Measurements from ENCODE around the gene SLC6A5. TPM values are rescaled to one million over a fixed set of nuclear protein-coding genes. Genes with fewer than 3 reads are reported as not detected.

The SLC6A5 gene
- total RNA-seq, 1 experiment from 2014 or later, result not detected

- ChIA-PET CTCF (interaction anchor here (0.6 to 0.9 kb wide), 4 partner anchors 155 to 1543 kb away, joined by 3 to 6 read pairs (median 3); no protein-coding TSS in a partner anchor), POLR2A (no interaction called here)
- H3K4me3 ChIP-seq (ENCODE audit: low read depth in 2 of 2, low read length in 2 of 2), result peak overlapping the region; percentile 18 to 44; a peak in 3 of 4 replicates
- H3K27ac ChIP-seq (ENCODE audit: low read length), result no peak overlapping the region
- TF ChIP-seq REST (IDR thresholded peaks at IDR 0.05; ENCODE audit: insufficient read depth in 1 of 2, low read depth in 2 of 2, low read length in 1 of 2) (no peak), TCF7L2 (IDR thresholded peaks at IDR 0.05; ENCODE audit: low read depth, low read length) (no peak), CTCF (IDR thresholded peaks at IDR 0.05) (peak; percentile 97)
- no peaks in the 10 kb centered on the region for H3K9me3 ChIP-seq (ENCODE audit: control insufficient read depth, insufficient read depth, low read depth, low read length)
- H3K36me3 ChIP-seq (ENCODE audit: control insufficient read depth, insufficient read depth, low read length), result no peaks in the 10 kb centered on the region
- peaks cover 19% of the 10 kb centered on the region for H3K27me3 ChIP-seq (ENCODE audit: control insufficient read depth, insufficient read depth, low read length)
- ATAC-seq (peak; percentile 98), DNase-seq (ENCODE audit: low read depth, low spot score) (peak; percentile 39)
- no peaks in the 10 kb centered on the region for H3K4me1 ChIP-seq (ENCODE audit: control insufficient read depth, insufficient read depth, low read length)
- in situ Hi-C loops (cut with HindIII; ENCODE audit: low pct_unique_long_range_greater_than_20kb, low sequenced_read_pairs), result no loop called here
- BruUV-seq (replicated peaks), result no TSS peak
- intact Hi-C loops (cut with micrococcal nuclease; ENCODE audit: unreplicated experiment), result loop anchor here (1.0 to 5.0 kb wide), 2 partner anchors 213 to 483 kb away; no protein-coding TSS in a partner anchor
Observed at GRCh38 chr11:20609727-20610707, 10.6 kb downstream of the SLC6A5 start.

- DNase-seq (ENCODE audit: low read depth, low spot score) (no peak), ATAC-seq (no peak)
- H3K36me3 ChIP-seq (ENCODE audit: control insufficient read depth, insufficient read depth, low read length), result no peaks in the 10 kb centered on the region
- in situ Hi-C loops (cut with HindIII; ENCODE audit: low pct_unique_long_range_greater_than_20kb, low sequenced_read_pairs) (no loop called here), intact Hi-C loops (cut with micrococcal nuclease; ENCODE audit: unreplicated experiment) (loop anchor here (1.0 to 5.0 kb wide), 2 partner anchors 214 to 484 kb away; no protein-coding TSS in a partner anchor)
- ChIA-PET POLR2A (no interaction called here), CTCF (no interaction called here)
- H3K27ac ChIP-seq (ENCODE audit: low read length), result no peak overlapping the region
- TF ChIP-seq POLR2AphosphoS5 (IDR thresholded peaks at IDR 0.05; ENCODE audit: low read depth, low read length) (no peak), REST (IDR thresholded peaks at IDR 0.05; ENCODE audit: insufficient read depth in 1 of 2, low read depth in 2 of 2, low read length in 1 of 2) (no peak), SIN3A (IDR thresholded peaks at IDR 0.05; ENCODE audit: borderline replicate concordance, insufficient read depth, low read depth, low read length) (no peak), CTCF (IDR thresholded peaks at IDR 0.05) (no peak), TCF7L2 (IDR thresholded peaks at IDR 0.05; ENCODE audit: low read depth, low read length) (no peak)
- no peak overlapping the region for H3K4me3 ChIP-seq (ENCODE audit: low read depth in 2 of 2, low read length in 2 of 2)
- no TSS peak for BruUV-seq (replicated peaks)
- no peaks in the 10 kb centered on the region for H3K4me1 ChIP-seq (ENCODE audit: control insufficient read depth, insufficient read depth, low read length)
- no peaks in the 10 kb centered on the region for H3K9me3 ChIP-seq (ENCODE audit: control insufficient read depth, insufficient read depth, low read depth, low read length)
- peaks cover 19% of the 10 kb centered on the region for H3K27me3 ChIP-seq (ENCODE audit: control insufficient read depth, insufficient read depth, low read length)
Observed at GRCh38 chr11:20610825-20611224, 11.4 kb downstream of the SLC6A5 start.

All from Panc1 (cell line).